OCI-LY3 (cell line): ENCODE results near the gene ALG5.

Source experiments
- EZH2phosphoT487 ChIP-seq: fragments of 200-600 bp; shearing (Covaris generic); IDR thresholded peaks from 2 replicates; pipeline ENCODE4 v1.6.1; 2018; ENCODE audit warnings: antibody characterized with exemption, mixed run types, low read depth
- TF ChIP-seq, protein P1 (sequence below): fragments of 200-600, 300-600 bp; sonication (generic); IDR thresholded peaks from 2 replicates; pipeline ENCODE4 v1.5.1; 2014; ENCODE audit warnings: antibody characterized with exemption, low read length, low read depth

DNA sequence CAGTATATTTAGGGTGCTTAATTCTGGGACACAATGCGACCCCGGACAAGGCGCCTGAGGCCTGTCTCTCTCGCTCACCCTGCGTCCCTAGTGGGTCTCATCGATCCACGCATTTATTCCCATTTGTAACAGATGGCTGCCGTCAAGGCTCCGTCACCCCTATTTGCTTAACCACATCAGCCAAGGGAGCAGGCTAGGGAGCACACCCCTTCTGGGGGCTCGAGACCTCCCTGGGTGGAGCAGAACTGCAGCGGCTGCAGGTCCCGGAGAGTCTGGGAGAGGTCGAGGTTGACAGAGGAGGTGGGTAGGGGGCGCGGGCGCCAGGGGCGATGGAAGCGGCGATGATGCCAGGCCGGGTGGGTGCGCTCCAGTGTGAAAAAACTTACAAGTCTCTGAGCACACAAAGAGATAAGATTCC, 507 bp downstream of the ALG5 start:
- TF ChIP-seq, protein P1, sequence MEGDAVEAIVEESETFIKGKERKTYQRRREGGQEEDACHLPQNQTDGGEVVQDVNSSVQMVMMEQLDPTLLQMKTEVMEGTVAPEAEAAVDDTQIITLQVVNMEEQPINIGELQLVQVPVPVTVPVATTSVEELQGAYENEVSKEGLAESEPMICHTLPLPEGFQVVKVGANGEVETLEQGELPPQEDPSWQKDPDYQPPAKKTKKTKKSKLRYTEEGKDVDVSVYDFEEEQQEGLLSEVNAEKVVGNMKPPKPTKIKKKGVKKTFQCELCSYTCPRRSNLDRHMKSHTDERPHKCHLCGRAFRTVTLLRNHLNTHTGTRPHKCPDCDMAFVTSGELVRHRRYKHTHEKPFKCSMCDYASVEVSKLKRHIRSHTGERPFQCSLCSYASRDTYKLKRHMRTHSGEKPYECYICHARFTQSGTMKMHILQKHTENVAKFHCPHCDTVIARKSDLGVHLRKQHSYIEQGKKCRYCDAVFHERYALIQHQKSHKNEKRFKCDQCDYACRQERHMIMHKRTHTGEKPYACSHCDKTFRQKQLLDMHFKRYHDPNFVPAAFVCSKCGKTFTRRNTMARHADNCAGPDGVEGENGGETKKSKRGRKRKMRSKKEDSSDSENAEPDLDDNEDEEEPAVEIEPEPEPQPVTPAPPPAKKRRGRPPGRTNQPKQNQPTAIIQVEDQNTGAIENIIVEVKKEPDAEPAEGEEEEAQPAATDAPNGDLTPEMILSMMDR = no peak
- no peak for TF ChIP-seq EZH2phosphoT487
